ENCODE measurements around the gene MALRD1.

MALRD1 gene

GRCh38 chr10:19048489-19048888, at the start of gene MALRD1:
Gene MALRD1, plus strand, starts transcription at chr10:19048801. Its CDS starts 138 bp downstream, at chr10:19048939.
- no peak for DNase-seq

- no peak for DNase-seq
Observed at GRCh38 chr10:19003341-19003740, 45.3 kb upstream of the MALRD1 start.

GRCh38 chr10:19012111-19012510, 36.5 kb upstream of the MALRD1 start:
- no peak for DNase-seq

GRCh38 chr10:19014034-19014433, 34.6 kb upstream of the MALRD1 start:
- DNase-seq: no peak

- DNase-seq: no peak
Observed at GRCh38 chr10:19014498-19014897, 34.1 kb upstream of the MALRD1 start.

- no peak for DNase-seq
Observed at GRCh38 chr10:19017116-19017890, 31.3 kb upstream of the MALRD1 start.

GRCh38 chr10:19021162-19021561, 27.4 kb upstream of the MALRD1 start:
- DNase-seq: no peak

GRCh38 chr10:19024611-19025010, 24.0 kb upstream of the MALRD1 start:
- no peak for DNase-seq

- no peak for DNase-seq
Observed at GRCh38 chr10:19031763-19032162, 16.8 kb upstream of the MALRD1 start.

- DNase-seq: no peak
Observed at GRCh38 chr10:19033741-19034140, 14.9 kb upstream of the MALRD1 start.

GRCh38 chr10:19041171-19041570, 7.4 kb upstream of the MALRD1 start:
- DNase-seq: no peak

- no peak for DNase-seq
Observed at GRCh38 chr10:19043431-19043830, 5.2 kb upstream of the MALRD1 start.

- no peak for DNase-seq
Observed at GRCh38 chr10:19046679-19047078, 1.9 kb upstream of the MALRD1 start.

GRCh38 chr10:19048891-19049290, 290 bp downstream of the MALRD1 start:
- DNase-seq: no peak

- DNase-seq: no peak
Observed at GRCh38 chr10:19049567-19049966, 966 bp downstream of the MALRD1 start.

- DNase-seq: no peak
Observed at GRCh38 chr10:19054289-19054835, 5.8 kb downstream of the MALRD1 start.

GRCh38 chr10:19058046-19058445, 9.4 kb downstream of the MALRD1 start:
- no peak for DNase-seq

GRCh38 chr10:19063986-19064385, 15.4 kb downstream of the MALRD1 start:
- DNase-seq: no peak

GRCh38 chr10:19071946-19072345, 23.3 kb downstream of the MALRD1 start:
- DNase-seq: no peak

- no peak for DNase-seq
Observed at GRCh38 chr10:19077276-19077675, 28.7 kb downstream of the MALRD1 start.

GRCh38 chr10:19096501-19097073, 48.0 kb downstream of the MALRD1 start:
- no peak for DNase-seq

- DNase-seq: no peak
Observed at GRCh38 chr10:19097151-19097550, 48.5 kb downstream of the MALRD1 start.

GRCh38 chr10:19098803-19099202, 50.2 kb downstream of the MALRD1 start:
- no peak for DNase-seq

- no peak for DNase-seq
Observed at GRCh38 chr10:19107406-19107805, 58.8 kb downstream of the MALRD1 start.
